GM18870 (cell line): ENCODE data around the gene CLTCL1.
"Not testable (repeated sequence)": the region's sequence is repeated elsewhere in the genome, so short reads cannot be mapped to it uniquely, and the experiment has no call there.

ENCODE experiments used
- ATAC-seq: cut with Tn5 transposase; IDR thresholded peaks from one replicate; pipeline ENCODE4 v1.9.1; 2021; ENCODE audit warnings: moderate library complexity; ENCODE audit not compliant: unreplicated experiment

The CLTCL1 gene

GRCh38 chr22:19256362-19256761 is 35.2 kb downstream of the CLTCL1 start:
- not testable (repeated sequence) for ATAC-seq

- ATAC-seq = no peak
These were observed 38.4 kb downstream of the CLTCL1 start for GRCh38 chr22:19253143-19253542.

- no peak for ATAC-seq
These were observed 46.7 kb downstream of the CLTCL1 start for GRCh38 chr22:19244600-19245352.

GRCh38 chr22:19242699-19243098 is 48.8 kb downstream of the CLTCL1 start:
- no peak for ATAC-seq

- ATAC-seq = no peak
These were observed 50.0 kb downstream of the CLTCL1 start for GRCh38 chr22:19241593-19241906.

- no peak for ATAC-seq
These were observed 50.5 kb downstream of the CLTCL1 start for GRCh38 chr22:19240813-19241592.

- ATAC-seq = no peak
These were observed 52.1 kb downstream of the CLTCL1 start for GRCh38 chr22:19239464-19239863.

- ATAC-seq = no peak
These were observed 52.6 kb downstream of the CLTCL1 start for GRCh38 chr22:19238900-19239299.

GRCh38 chr22:19235874-19236273 is 55.6 kb downstream of the CLTCL1 start:
- ATAC-seq = no peak

- no peak for ATAC-seq
These were observed 57.2 kb downstream of the CLTCL1 start for GRCh38 chr22:19234126-19234896.

GRCh38 chr22:19233189-19233661 is 58.3 kb downstream of the CLTCL1 start:
- no peak for ATAC-seq

- no peak for ATAC-seq
These were observed 58.9 kb downstream of the CLTCL1 start for GRCh38 chr22:19232623-19233022.

GRCh38 chr22:19231986-19232385 is 59.5 kb downstream of the CLTCL1 start:
- ATAC-seq = no peak

- no peak for ATAC-seq
These were observed 61.9 kb downstream of the CLTCL1 start for GRCh38 chr22:19229600-19229999.

GRCh38 chr22:19228179-19228578 is 63.3 kb downstream of the CLTCL1 start:
- no peak for ATAC-seq

GRCh38 chr22:19226428-19226827 is 65.1 kb downstream of the CLTCL1 start:
- ATAC-seq = no peak

GRCh38 chr22:19225560-19225959 is 66.0 kb downstream of the CLTCL1 start:
- ATAC-seq = no peak

GRCh38 chr22:19224985-19225384 is 66.5 kb downstream of the CLTCL1 start:
- ATAC-seq = no peak

- ATAC-seq = no peak
These were observed 67.0 kb downstream of the CLTCL1 start for GRCh38 chr22:19224557-19224956.

- ATAC-seq = no peak
These were observed 67.9 kb downstream of the CLTCL1 start for GRCh38 chr22:19223617-19224016.

GRCh38 chr22:19223110-19223509 is 68.4 kb downstream of the CLTCL1 start:
- no peak for ATAC-seq
